GM12878 (cell line): ENCODE measurements around the gene MAZ. TPM values are rescaled to one million over a fixed set of nuclear protein-coding genes. Genes with fewer than 3 reads are reported as not detected.

Experiments
- CBX5 ChIP-seq: sonication (generic); IDR thresholded peaks from 2 replicates; pipeline ENCODE4 v1.6.1; 2016; ENCODE audit warnings: low read depth, moderate library complexity, mild to moderate bottlenecking, inconsistent platforms
- CREB1 ChIP-seq: IDR thresholded peaks from 2 replicates; pipeline ENCODE4 v1.6.1; 2012; ENCODE audit warnings: low read depth, mild to moderate bottlenecking, inconsistent platforms
- CTCF ChIP-seq, 3 experiments: IDR thresholded peaks in 2 of 3; conservative IDR thresholded peaks in 1 of 3; 2 replicates each; pipeline ENCODE4 v1.5.1; 2011; ENCODE audit warnings: low read depth in 3 of 3, low read length in 3 of 3, mild to moderate bottlenecking in 3 of 3, control low read depth in 2 of 3, moderate library complexity in 2 of 3, inconsistent platforms in 1 of 3, mixed read lengths in 1 of 3; ENCODE audit not compliant: control insufficient read depth in 2 of 3, insufficient read depth in 1 of 3; ENCODE audit errors: extremely low read depth in 1 of 3
- CUX1 ChIP-seq: IDR thresholded peaks from 2 replicates; pipeline ENCODE4 v1.6.1; 2012; ENCODE audit warnings: improper control_type of control experiment, low read depth, low read length; ENCODE audit not compliant: insufficient replicate concordance
- IRF3 ChIP-seq: fragments of 450-650 bp; IDR thresholded peaks from 2 replicates; pipeline ENCODE4 v1.6.1; 2014; ENCODE audit warnings: mild to moderate bottlenecking
- IRF4 ChIP-seq: IDR thresholded peaks from 2 replicates; pipeline ENCODE4 v1.6.1; 2011; ENCODE audit warnings: low read depth, low read length
- NBN ChIP-seq: fragments of 450-650 bp; IDR thresholded peaks from 2 replicates; pipeline ENCODE4 v1.6.1; 2016
- PAX8 ChIP-seq: fragments of 450-650 bp; IDR thresholded peaks from 2 replicates; pipeline ENCODE4 v1.6.1; 2017; ENCODE audit warnings: mild to moderate bottlenecking, moderate library complexity
- RELA ChIP-seq: fragments of 450-650 bp; IDR thresholded peaks from 2 replicates; pipeline ENCODE4 v1.8.0; 2014; ENCODE audit warnings: borderline replicate concordance; ENCODE audit not compliant: partially characterized antibody
- SIN3A ChIP-seq: IDR thresholded peaks from 2 replicates; pipeline ENCODE4 v1.6.1; 2012; ENCODE audit warnings: low read depth, low read length, improper control_type of control experiment
- SMAD5 ChIP-seq: IDR thresholded peaks from 2 replicates; pipeline ENCODE4 v1.6.1; 2016; ENCODE audit warnings: antibody characterized with exemption, low read depth
- SP1 ChIP-seq: IDR thresholded peaks from one replicate; pipeline ENCODE4 v1.6.1; 2011; ENCODE audit warnings: low read depth, low read length
- TCF7 ChIP-seq: IDR thresholded peaks from 2 replicates; pipeline ENCODE4 v1.6.1; 2014; ENCODE audit warnings: antibody characterized with exemption, borderline replicate concordance
- USF2 ChIP-seq: IDR thresholded peaks from 2 replicates; pipeline ENCODE4 v1.6.1; 2011; ENCODE audit warnings: low read depth, low read length, improper control_type of control experiment, borderline replicate concordance
- YY1 ChIP-seq: IDR thresholded peaks from 2 replicates; pipeline ENCODE4 v1.6.1; 2011; ENCODE audit warnings: low read depth, mild to moderate bottlenecking, low read length
- ZBTB4 ChIP-seq: fragments of 450-650 bp; formaldehyde crosslinking; IDR thresholded peaks from 2 replicates; pipeline ENCODE4 v1.4.0; 2022; ENCODE audit warnings: mild to moderate bottlenecking, moderate library complexity
- ZNF384 ChIP-seq: IDR thresholded peaks from 2 replicates; pipeline ENCODE4 v1.6.1; 2012; ENCODE audit warnings: low read depth, mild to moderate bottlenecking, low read length, improper control_type of control experiment, borderline replicate concordance
- polyA plus RNA-seq, 11 experiments: library from polyadenylated mRNA; depleted of rRNA in 4 of 11; unstranded in 6 of 11; stranded (reverse) in 5 of 11; fragments of >200 nt; fragmentation: Nextera tagmentation in 4 of 11; fragmentation: Illumina TruSeq in 1 of 11; extraction: Ambion mirVana in 4 of 11; extraction: Trizol in 1 of 11; gene quantifications; 1 replicate in 1 of 11; 2 replicates in 10 of 11; pipeline versions ENCODE4 v1.2.1 to v1.2.3, GENCODE V29; 2011 to 2016; ENCODE audit warnings: inconsistent platforms in 2 of 11, missing spikeins in 2 of 11, low read depth in 1 of 11
- total RNA-seq, 4 experiments: library from RNA; depleted of rRNA in 3 of 4; stranded (reverse); fragments of >200 nt in 3 of 4; fragmentation: Illumina TruSeq in 1 of 4; extraction: Trizol in 1 of 4; gene quantifications; 2 replicates each; pipeline versions ENCODE4 v1.2.1 to v1.2.3, GENCODE V29; 2013 to 2021

The MAZ gene
- total and polyA plus RNA-seq, 10 of the 15 experiments (the other 5 are each of a cell fraction or from before 2014, with no cell fraction given): 23.9 to 309 (median 116) TPM

GRCh38 chr16:29815793-29816693 is 9.7 kb downstream of the MAZ start, which contains the start of gene PAGR1 (continued):
- peak; percentile 71 for TF ChIP-seq SIN3A
- no peak for TF ChIP-seq CREB1
- no peak for TF ChIP-seq PAX8
- TF ChIP-seq CBX5: no peak
- TF ChIP-seq YY1: peak; percentile 100
- peak; percentile 34 for TF ChIP-seq RELA
- TF ChIP-seq CTCF (IDR thresholded peaks at IDR 0.05 in 2 of 3, conservative IDR thresholded peaks at IDR 0.05 in 1 of 3; ENCODE audit: control insufficient read depth in 2 of 3, extremely low read depth in 1 of 3, insufficient read depth in 1 of 3, low read depth in 3 of 3, low read length in 3 of 3): peak; percentile 91 to 98 (median 94)
- TF ChIP-seq IRF4: no peak
- TF ChIP-seq TCF7: no peak
- TF ChIP-seq IRF3: peak; percentile 33; the same call in 1 of the 2 replicates
- TF ChIP-seq ZBTB4 (CRISPR knock-in tag): no peak
- TF ChIP-seq SMAD5: no peak; the same call in 1 of the 2 replicates
- no peak for TF ChIP-seq SP1
- no peak for TF ChIP-seq USF2
- peak; percentile 86 for TF ChIP-seq ZNF384
- peak; percentile 96; the same call in 1 of the 2 replicates for TF ChIP-seq NBN
- TF ChIP-seq CUX1: no peak
